HG03097 (cell line): ENCODE results near the gene C11orf24.
"Not testable (repeated sequence)": the region's sequence is repeated elsewhere in the genome, so short reads cannot be mapped to it uniquely, and the experiment has no call there.

Experiments
- ATAC-seq: cut with Tn5 transposase; IDR thresholded peaks from one replicate; pipeline ENCODE4 v1.9.1; 2021; ENCODE audit not compliant: unreplicated experiment, low FRiP score

Gene C11orf24

DNA sequence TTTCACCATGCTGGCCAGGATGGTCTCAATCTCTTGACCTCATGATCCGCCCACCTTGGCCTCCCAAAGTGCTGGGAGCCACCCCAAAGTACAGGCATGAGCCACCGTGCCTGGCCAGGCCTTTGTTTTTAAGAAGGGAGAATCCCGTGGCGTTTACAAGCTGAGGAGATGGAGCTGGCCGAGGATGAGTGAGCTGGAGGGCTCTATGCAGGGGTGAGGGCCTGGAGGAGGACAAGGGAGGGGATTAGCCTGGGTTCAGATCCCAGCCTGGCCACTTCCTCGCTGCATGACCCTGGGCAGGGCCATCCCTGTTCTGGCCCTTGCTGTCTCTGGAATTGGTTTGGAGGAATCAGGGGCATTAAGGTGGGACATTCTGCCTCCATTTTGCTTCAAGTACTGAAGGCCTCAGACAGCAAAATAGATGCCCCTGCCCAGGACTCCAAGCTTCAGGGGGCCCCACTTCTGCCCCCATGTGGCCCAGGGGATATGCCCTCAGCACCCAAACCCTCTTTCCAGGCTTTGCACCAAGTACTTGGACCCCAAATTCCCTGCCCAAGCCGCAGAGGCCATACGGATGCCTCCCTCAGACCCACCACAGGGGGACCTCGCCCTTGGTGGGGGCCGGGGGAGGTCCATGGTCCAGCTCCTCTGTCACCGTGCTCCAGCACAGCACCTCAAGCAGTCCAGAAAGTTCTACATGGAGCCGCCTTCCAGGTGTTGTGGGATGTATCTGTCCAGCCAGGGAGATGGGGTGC lies 28.5 kb upstream of the C11orf24 start:
- ATAC-seq = no peak

DNA sequence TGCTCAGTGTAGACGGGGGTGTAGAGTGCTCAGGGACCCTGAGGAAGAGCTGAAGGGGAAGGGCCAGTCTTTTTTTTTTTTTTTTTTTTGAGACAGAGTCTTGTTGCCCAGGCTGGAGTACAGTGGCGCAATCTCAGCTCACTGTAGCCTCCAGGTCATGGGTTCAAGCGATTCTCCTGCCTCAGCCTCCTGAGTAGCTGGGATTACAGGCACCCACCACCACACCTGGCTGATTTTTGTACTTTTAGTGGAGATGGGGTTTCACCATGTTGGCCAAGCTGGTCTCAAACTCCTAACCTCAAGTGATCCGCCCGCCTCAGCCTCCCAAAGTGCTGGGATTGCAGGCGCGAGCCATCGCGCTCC lies 27.7 kb upstream of the C11orf24 start:
- not testable (repeated sequence) for ATAC-seq

DNA sequence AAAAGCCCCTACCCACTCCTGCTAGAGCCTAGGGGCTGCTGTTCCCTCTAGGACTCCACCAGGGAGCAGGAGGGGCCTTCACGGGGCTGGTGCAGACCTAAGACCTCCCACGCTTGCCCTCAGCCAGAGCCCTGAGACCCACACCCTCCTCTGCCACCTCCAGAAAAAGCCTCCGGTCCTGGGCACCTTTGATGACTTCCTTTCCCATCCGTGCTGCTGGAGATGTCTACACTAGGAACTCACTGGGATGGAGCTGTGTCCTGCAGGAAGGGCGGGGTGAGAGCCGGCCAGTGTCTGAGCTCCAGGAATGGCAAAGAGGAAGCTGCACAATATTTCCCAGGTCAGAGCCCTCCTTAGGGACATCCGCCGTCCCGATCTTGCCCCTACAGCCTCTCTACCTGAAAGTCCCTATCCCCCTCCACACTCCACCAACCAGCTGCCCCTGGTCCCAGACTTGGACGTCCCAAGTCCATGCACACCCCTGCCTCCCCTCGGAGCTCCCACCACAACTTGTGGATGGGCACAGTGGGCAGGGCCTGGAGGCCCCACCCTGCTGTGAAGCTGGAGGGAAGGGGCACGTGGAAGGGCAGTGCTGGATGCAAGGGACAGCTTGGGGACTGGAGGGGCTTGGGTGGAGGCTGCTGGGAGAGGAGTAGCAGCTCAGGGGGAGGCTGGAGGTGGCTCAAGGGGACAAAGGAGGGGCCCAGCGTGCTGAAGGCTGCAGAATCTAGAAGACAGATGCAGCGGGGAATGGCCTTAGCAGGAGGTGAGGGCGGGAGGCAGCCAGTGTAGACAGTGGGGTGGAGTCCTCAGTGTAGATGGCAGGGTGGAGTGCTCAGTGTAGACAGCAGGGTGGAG lies 27.1 kb upstream of the C11orf24 start:
- no peak for ATAC-seq

DNA sequence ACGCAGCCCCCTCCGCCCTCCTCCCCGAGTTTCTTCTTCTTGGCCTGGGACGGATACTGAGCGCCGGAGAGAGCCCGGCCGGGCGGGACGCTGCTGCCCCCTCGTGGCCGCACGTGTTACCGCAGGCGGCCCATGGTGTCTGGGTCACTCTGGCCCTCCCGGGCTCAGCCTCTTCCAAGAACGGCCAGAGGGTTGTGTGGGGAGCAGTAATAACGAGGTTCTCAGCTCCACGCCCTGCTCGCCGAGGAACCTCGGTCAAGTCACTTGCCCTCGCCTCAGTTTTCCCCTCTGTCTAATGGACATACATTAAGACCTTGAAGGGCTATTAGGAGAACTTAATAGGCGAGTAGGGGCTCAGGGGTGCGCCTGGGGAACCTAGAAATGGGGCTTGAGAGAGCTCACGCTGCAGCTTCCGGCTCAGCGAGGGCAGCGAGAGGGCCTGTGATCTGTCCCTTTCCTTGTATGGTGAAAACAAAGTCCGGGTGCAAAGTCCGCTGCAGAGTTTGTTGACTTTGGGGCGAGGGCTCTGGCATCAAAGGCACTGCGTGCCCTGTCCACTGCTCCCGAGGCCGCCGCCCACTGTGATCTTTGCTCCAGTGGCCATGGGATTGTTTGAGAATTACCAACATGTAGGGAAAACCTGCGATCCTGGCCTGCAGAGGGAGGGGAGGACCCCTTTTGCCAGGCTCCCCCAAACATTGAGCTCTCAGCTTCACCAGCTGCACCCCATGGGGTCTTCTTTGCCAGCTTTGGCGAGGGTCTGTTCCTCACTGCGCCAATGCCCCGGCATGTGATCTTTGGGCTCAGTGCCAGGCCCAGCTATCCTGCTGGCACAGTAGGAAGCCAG lies 26.3 kb upstream of the C11orf24 start:
- no peak for ATAC-seq

DNA sequence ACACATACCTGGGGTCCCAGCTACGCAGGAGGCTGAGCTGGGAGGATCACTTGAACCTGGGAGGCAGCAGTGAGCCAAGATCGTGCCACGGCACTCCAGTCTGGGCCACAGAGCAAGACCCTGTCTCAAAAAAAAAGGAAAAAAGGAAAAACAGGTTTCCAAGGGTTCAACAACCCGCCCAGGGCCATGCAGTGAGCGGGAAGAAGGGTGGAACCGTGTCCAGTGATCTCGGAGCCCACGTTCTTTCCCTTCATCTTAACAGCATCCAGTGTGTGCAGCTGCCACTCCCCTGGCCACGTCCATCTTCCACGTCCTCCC lies 25.7 kb upstream of the C11orf24 start:
- ATAC-seq = no peak

DNA sequence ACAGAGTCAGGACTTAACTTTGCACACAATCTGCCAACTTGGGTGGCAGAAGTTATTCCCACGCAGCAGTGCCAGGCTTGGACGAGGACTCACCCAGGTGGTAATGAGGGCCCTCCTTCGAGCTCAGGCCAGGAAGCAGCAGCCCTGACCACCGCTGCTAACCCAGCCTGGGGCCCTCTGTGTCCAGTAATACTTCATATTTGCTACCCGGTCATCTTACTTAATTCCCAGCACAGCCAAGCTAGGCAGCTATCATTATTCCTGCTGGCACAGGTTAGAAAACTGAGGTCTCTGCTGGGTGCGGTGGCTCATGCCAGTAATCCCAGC lies 25.2 kb upstream of the C11orf24 start:
- no peak for ATAC-seq

DNA sequence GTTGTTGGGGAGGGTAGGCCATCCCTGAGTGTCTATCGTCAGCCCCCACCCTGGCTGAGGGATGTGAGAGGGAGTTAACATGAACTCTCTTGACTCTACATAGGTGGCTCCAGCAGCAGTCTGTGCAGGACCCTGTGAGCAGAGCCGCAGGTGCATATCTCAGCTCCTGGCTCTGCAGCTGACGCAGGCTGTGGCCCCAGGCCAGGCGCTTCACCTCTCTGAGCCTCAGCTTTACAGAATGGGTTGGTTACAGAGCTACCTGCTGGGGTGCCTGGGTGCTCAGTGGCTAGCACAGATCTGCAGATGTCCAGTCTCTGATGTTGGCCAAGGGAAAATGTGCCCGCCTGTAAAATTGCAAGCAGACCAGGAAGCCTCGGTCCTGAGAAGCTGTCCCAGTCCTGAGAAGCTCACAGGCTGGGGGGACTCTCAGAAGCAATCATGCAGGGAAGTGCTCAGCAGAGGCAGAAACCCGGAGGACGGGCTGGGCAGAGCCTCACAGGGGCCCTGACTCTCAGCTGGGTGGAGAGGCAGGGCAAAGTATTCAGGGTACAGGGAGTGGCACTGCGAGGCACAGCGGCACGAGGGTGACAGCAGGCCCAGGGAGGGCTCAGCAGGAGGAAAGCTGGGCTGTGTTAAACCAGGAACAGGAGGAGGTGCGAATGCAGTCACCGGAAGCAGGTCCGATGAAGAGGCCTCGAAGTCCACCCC lies 24.7 kb upstream of the C11orf24 start:
- ATAC-seq = no peak

DNA sequence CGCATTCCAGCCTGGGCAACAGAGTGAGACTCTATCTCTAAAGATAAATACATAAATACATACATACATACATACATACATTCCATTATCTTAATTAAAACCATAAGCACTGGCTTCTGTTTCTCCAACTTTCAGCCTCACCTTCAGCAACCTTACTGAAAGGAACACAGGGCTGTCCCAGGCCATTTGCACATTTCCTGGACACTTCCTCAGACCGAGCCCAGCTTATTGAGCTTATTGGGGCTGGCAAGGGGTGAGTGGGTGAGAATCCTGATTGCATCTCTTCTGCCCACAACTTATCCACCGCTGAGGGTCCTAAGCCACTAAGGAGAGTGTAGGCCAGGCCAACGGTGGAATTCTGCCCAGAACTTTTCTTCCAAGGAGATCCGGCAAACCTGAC lies 24.2 kb upstream of the C11orf24 start:
- ATAC-seq = no peak

DNA sequence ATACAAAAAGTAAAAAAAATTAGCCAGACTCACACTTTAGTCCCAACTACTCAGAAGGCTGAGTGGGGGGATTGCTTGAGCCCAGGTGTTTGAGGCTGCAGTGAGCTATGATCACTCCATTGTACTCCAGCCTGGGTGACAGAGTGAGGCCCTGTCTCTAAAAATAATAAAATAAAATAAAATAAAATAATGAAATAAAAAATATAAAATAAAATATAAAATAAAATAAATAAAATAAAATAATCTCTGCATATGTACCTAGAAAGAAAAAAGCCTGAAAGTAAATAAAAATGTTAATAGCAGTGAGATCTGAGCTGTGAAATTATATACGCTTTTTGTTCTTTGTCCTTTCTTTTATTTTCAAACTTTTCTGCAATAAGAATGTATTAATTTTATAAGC lies 23.5 kb upstream of the C11orf24 start:
- ATAC-seq = no peak

DNA sequence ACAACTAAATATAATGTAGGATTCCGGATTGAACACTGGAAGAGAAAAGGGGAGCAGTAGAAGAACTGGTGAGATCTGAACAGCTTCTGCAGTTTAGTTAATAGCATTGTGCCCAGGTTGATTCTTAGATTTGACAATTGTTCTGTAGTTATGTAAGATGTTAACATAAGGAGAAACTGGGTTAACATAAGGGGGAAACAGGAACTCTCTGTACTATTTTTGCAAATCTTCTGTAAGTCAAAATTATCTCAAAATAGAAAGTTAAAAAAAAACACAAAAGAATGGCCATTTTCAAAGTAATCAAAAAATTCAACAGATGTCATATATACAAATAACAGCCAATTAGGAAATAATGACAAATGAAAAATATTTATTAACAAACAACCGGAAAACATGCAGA lies 21.9 kb upstream of the C11orf24 start:
- no peak for ATAC-seq

DNA sequence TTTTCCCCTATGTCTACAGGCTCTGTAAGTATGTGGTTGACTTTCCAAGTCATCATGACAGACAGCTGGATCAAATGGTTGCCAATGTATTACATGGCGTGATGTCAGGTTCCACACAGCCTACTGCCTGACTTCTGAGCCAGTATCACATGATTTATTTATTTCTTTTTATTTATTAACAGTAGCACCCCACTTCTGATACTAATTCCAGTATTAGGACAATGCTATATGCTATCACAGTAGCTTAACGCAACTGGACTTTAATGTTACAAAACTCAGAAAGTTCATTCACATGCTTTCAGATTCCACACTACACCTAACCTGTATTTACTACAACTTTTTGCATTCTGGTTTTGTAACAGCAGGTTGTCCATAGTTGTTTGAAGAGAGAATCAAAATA lies 17.7 kb upstream of the C11orf24 start:
- no peak for ATAC-seq

DNA sequence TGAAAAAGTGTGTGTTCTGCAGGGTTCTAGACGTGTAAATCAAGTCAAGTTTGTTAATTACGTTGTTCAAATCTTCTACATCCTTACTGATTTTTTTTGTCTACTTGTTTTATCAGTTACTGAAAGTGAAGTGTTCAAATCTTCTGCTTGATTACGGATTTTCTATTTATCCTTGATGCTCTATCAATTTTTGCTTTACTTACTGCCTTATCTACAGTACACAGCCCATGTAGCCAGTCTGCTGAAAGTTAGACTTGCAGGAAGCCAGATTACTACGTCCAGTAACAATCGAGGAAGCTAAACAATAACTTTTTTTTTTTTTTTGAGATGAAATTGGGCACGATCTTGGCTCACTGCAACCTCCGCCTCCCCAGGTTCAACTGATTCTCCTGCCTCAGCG lies 15.6 kb upstream of the C11orf24 start:
- no peak for ATAC-seq

DNA sequence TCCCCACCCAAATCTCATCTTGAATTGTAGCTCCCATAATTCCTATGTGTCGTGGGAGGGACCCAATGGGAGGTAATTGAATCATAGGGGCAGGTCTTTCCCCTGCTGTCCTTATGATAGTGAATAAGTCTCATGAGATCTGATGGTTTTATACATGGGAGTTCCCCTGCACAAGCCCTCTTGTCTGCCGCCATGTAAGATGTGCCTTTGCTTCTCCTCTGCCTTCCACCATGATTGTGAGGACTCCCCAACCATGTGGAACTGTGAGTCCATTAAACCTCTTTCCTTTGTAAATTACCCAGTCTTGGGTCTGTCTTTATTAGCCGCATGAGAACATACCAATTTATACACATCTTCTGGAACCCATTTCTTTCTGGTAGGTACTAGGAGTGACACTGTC lies 12.8 kb upstream of the C11orf24 start:
- ATAC-seq = not testable (repeated sequence)

DNA sequence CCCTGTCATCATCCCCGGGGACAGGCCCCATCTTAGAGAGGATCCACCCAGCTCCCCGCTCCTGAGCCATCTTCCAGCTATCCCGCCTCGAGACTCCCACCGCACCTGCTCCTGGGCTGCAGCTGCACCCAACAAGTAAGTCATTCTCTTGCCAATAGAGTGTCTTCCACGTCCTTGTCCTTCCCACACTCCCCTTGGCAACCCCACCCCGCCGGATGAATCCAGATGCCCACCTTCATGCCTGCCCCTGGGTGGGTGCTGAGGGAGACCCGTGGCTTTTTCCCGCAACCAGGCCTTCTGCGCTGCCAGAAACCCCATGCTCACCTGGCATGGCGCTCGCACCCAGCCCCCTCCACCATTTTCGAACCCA lies 11.1 kb upstream of the C11orf24 start:
- no peak for ATAC-seq

DNA sequence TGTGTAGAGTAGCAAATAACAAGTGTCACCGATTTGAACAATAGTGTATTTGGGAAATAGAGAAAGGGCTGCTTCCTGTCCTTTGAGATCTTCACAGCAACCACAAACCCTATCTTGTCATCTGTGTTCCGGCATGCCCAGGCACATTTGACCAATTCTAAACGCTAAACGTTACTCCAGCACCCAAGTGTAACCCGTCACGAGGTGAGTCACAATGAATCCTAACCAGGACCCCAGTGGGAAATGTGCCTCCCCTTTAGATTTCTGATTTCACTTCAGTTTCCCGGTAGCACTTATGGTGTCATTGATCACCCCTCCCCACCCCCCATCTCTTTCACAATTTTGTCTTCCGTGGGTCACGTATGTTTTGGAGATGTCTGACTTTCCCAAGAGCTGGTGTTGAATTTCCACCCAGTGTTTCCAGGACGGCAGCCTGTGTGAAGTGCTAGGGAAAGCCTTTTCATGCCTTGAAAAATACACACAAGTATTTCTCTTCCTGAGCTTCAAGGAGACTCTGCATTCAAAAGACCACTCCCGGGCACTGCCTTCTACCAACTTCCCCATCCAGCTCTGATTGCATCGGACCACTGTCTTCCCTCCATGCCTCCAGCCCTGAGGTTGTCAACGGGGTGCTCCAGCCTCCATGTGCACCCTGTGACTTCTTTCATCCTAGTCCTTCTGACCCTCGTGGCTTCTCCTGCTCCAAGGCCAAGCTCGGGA lies 10.5 kb upstream of the C11orf24 start:
- peak; percentile 82 for ATAC-seq

DNA sequence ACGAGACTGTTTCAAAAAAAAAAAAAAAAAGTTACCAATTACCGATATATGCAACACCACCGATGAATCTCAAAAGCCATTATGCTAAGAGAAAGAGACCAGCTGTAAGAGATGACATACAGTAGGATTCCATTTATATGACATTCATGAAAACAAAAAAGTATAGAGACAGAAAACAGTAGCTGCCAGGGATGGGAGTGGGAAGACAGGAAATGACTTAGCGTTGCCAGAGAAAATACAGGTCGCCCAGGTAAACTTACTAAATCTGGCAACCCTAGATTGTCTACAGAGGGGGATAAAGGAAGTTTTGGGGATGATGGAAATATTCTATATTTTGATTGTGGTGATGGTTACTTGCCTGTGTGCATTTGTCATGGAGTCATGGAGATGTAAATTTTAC lies 7.9 kb upstream of the C11orf24 start:
- ATAC-seq = no peak

DNA sequence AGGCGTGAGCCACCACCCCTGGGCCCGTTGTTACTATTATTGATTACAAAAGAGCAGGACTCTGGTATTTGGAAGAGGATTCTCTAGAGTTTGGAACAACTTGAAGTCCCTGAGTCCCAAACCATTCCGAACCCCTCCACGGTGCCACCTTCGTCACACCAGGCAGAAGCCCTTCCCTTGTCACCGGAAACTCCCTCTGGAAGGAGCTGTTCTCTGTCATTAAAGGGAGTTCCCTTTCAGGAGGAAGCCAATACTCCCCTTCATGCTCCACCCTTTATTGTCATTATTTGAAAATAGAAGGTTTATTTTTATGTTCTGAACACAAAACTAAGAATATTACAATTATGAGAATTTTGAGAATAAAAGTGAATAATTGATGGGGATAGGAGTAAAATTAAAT lies 5.1 kb upstream of the C11orf24 start:
- no peak for ATAC-seq

DNA sequence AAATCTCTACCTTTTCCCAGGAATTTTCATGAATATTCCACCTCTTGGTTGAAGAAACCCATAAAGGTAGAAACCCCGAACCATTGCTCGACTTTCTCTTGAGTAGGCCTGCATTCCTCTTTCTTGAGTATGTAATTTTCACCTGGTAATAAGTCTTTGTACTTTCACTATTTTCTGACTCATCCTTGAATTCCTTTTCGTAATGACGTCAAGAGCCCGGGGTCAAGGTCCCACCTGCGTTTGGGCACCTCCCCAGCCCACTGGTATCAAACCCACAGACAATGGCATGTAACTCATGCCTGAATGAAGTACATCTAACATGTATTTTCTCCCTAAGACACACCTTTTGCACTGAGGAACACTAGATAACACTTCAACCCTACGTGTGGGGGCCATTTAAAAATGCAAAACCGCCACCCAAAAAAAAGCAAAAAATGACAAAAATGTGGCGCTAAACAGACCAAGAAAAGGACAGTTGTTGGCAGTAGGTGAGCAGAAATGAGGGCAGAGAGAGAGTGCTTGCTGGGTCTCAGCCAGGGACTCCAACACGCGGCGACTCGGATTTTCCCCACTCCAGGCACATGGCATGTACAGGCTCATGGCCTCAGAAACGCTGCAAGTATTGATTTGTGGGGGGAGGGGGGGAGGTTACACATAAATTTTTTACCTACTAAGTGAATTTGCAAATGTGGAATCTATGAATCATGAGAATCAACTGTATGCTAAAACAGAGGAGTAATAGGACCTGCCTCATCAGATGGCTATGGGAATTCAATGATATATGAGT lies 4.1 kb upstream of the C11orf24 start:
- ATAC-seq = no peak

DNA sequence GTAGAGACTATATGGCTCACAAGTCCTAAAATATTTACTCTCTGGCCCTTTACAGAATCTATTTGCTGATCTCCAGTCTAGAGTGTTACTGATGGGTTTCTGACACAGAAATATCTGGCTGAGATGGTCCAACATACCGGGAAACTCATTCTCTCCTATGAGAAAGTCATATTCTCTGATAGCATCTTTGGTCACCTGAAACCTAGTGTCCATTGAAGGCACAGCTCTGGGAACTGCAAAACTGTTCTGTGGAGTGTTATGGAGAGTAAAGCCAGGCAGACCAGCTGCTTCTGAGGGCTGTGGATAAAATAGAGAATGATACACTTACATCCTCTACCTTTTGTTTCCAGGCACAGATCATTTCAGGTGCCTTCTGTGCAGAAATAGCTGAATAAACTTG lies 2.5 kb upstream of the C11orf24 start:
- ATAC-seq = no peak
